Caco-2 (cell line): ENCODE measurements around the gene GPSM3. TPM values are rescaled to one million over a fixed set of nuclear protein-coding genes. Genes with fewer than 3 reads are reported as not detected.
A peak's percentile ranks its signal among the peaks of the same experiment; 100 is the strongest.
"Not testable (repeated sequence)": the region's sequence is repeated elsewhere in the genome, so short reads cannot be mapped to it uniquely, and the experiment has no call there.

Experiments
- BruUV-seq: library from RNA; stranded (reverse); fragments of 400-500 nt; replicated peaks from 2 replicates; lab custom pipeline; 2021; lab: Mats Ljungman, UMichigan
- CTCF ChIA-PET: fragments of 300-600 bp; sonication (Branson Sonifier 250); formaldehyde crosslinking; loops from one replicate; lab custom pipeline; 2022; ENCODE audit warnings: antibody characterized with exemption; lab: Charles Lee
- POLR2A ChIA-PET: fragments of 300-600 bp; sonication (Branson Sonifier 250); formaldehyde crosslinking; loops from one replicate; lab custom pipeline; 2022; ENCODE audit warnings: antibody characterized with exemption; lab: Charles Lee
- DNase-seq, 2 experiments: peaks; one replicate each; pipeline versions ENCODE4 v3.0.0 to v3.0.0-alpha.2; 2020 to 2022
- H3K27me3 ChIP-seq: replicated peaks from 2 replicates; pipeline ENCODE4 v1.6.0; 2011; ENCODE audit warnings: low read length; ENCODE audit not compliant: control insufficient read depth, insufficient read depth
- H3K36me3 ChIP-seq: 2 replicates; pipeline ENCODE4 v1.5.1; 2011; ENCODE audit warnings: low read length; ENCODE audit not compliant: control insufficient read depth, insufficient read depth
- H3K4me1 ChIP-seq: fragments of 250-450 bp; sonication (Bioruptor Pico); 2 replicates; pipeline ENCODE4 v1.5.1; 2020; ENCODE audit warnings: mild to moderate bottlenecking
- H3K4me3 ChIP-seq: 2 replicates; pipeline ENCODE4 v1.5.1; 2011; ENCODE audit warnings: low read depth, mild to moderate bottlenecking, control low read depth, low read length
- H3K9me3 ChIP-seq: fragments of 250-450 bp; sonication (Bioruptor Pico); 2 replicates; pipeline ENCODE4 v1.5.1; 2020; ENCODE audit warnings: mild to moderate bottlenecking, moderate library complexity
- H3K27ac Mint-ChIP-seq: one replicate; pipeline ENCODE4 v1.8.0; 2022; ENCODE audit warnings: mixed read lengths; ENCODE audit not compliant: unreplicated experiment
- H3K27me3 Mint-ChIP-seq: one replicate; pipeline ENCODE4 v1.8.0; 2022; ENCODE audit warnings: mixed read lengths; ENCODE audit not compliant: insufficient read depth, unreplicated experiment
- H3K36me3 Mint-ChIP-seq: one replicate; pipeline ENCODE4 v1.8.0; 2022; ENCODE audit warnings: mild to moderate bottlenecking, mixed read lengths; ENCODE audit not compliant: insufficient read depth, unreplicated experiment
- H3K4me1 Mint-ChIP-seq: one replicate; pipeline ENCODE4 v1.8.0; 2022; ENCODE audit warnings: low read depth, mixed read lengths; ENCODE audit not compliant: unreplicated experiment
- H3K4me3 Mint-ChIP-seq: one replicate; pipeline ENCODE4 v1.8.0; 2022; ENCODE audit warnings: mild to moderate bottlenecking, moderate library complexity, mixed read lengths; ENCODE audit not compliant: unreplicated experiment
- H3K9me3 Mint-ChIP-seq: one replicate; pipeline ENCODE4 v1.8.0; 2022; ENCODE audit warnings: mixed read lengths; ENCODE audit not compliant: unreplicated experiment
- CTCF ChIP-seq, 2 experiments: fragments of 200-600 bp in 1 of 2; IDR thresholded peaks; 1 replicate in 1 of 2; 2 replicates in 1 of 2; pipeline versions ENCODE4 v1.5.1 to v1.8.0; 2011 to 2022; ENCODE audit warnings: antibody characterized with exemption in 1 of 2, control low read depth in 1 of 2, inconsistent platforms in 1 of 2, low read depth in 1 of 2, low read length in 1 of 2, mild to moderate bottlenecking in 1 of 2, moderate library complexity in 1 of 2; ENCODE audit not compliant: insufficient read depth in 1 of 2, severe bottlenecking in 1 of 2, unreplicated experiment in 1 of 2
- intact Hi-C: fragments of 100-400 bp; cut with micrococcal nuclease; formaldehyde crosslinking; loops from one replicate; pipeline ENCODE4 v1.10.0; 2022; ENCODE audit not compliant: unreplicated experiment
- total RNA-seq: library from RNA; stranded (reverse); gene quantifications from 2 replicates; pipeline ENCODE4 v1.2.3, GENCODE V29; 2022

GPSM3 gene
- total RNA-seq, 1 experiment from 2014 or later: 0.41 TPM

DNA sequence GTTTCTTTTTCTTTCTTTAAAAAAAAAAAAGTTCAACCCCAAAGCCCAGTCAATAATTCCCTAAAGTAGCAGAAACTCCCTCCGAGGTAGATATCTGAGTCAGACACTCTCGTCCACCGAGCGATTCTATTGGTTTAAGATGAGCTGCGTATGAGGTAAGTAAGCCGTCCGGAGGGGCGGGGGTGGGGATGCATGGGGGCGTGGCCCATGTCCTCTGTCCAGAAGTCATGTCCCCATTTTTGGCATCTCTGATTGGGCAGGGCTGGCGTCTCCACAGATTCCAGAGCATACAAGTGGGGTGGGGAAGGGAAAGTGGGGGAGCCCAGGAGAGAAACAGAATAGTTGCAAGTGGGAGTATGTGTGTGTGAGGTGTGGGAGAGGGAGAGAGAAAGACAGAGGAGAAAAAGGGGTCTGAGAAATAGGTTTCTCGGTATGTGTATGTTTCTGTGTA is 6.7 kb downstream of the GPSM3 start:
- Mint-ChIP-seq H3K36me3 (peaks cover 56% of the 10 kb centered on the region), H3K4me1 (peaks cover 24% of the 10 kb centered on the region), H3K27ac (peak overlapping the region; percentile 29)
- BruUV-seq, H3K4me3 Mint-ChIP-seq, H3K9me3 ChIP-seq, H3K4me3 ChIP-seq, H3K36me3 ChIP-seq, intact Hi-C loops, H3K27me3 ChIP-seq, H3K9me3 Mint-ChIP-seq, H3K27me3 Mint-ChIP-seq, DNase-seq: not testable (repeated sequence)
- ChIA-PET POLR2A (interaction anchor here (2.1 kb wide), 1 partner anchor 10 kb away, joined by 7 read pairs; no protein-coding TSS in a partner anchor), CTCF (interaction anchor here (0.6 kb wide), 1 partner anchor 15 kb away, joined by 3 read pairs; no protein-coding TSS in a partner anchor)
- peaks cover 20% of the 10 kb centered on the region for H3K4me1 ChIP-seq

DNA sequence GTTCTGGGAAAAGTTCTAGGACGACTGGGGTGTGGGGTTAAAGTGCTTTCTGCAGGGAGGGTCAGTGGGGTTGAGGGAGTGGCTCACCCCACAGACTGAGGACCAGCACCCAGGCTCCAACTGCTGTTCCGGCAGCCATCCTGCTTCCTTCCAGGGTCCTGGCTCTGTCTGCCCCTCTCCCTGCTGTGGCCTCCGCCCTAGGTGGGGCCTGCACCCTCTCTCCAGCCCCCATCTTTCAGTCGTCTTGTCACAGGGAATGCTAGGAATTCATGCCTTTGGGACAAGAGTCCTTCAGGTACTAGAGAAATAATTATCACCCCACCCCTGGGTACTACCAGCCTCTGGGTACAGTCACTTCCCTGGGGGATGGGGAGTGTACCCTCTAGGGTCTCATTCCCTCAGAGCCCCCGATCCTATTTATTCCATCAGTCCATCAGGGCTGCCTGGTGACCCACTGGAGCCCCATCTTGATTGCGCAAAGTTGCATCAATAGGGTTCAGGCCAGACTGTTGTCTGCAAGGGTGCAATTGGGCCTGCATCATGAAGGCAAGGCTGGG is 8.3 kb downstream of the GPSM3 start, which contains the start of gene AGER:
Gene AGER (minus strand): TSS at position 170 of the 557 bp plus-strand sequence. CDS start 31 bp downstream, at position 139.
- Histone ChIP-seq H3K9me3 (no peaks in the 10 kb centered on the region), H3K4me3 (no peak within 1 kb of the TSS), H3K4me1 (peaks cover 18% of the 10 kb centered on the region), H3K27me3 (no peaks in the 10 kb centered on the region), H3K36me3 (peaks cover 3% of the 10 kb centered on the region)
- peak within 1 kb of the TSS; percentile 58 for H3K27ac Mint-ChIP-seq
- intact Hi-C loops: no loop called here
- peaks cover 58% of the 10 kb centered on the region for H3K36me3 Mint-ChIP-seq
- TF ChIP-seq CTCF (IDR thresholded peaks at IDR 0.05; ENCODE audit: insufficient read depth in 1 of 2, low read depth in 1 of 2, low read length in 1 of 2, severe bottlenecking in 1 of 2, unreplicated experiment in 1 of 2): no peak
- no peak for DNase-seq
- no peaks in the 10 kb centered on the region for H3K9me3 Mint-ChIP-seq
- peaks cover 33% of the 10 kb centered on the region for H3K4me1 Mint-ChIP-seq
- no peak within 1 kb of the TSS for H3K4me3 Mint-ChIP-seq
- H3K27me3 Mint-ChIP-seq: no peaks in the 10 kb centered on the region
- ChIA-PET POLR2A (no interaction called here), CTCF (no interaction called here)
- BruUV-seq: no TSS peak

GRCh38 chr6:32183483-32184083 is 8.9 kb downstream of the GPSM3 start:
- peaks cover 33% of the 10 kb centered on the region for H3K4me1 Mint-ChIP-seq
- intact Hi-C loops: no loop called here
- H3K9me3 ChIP-seq: no peaks in the 10 kb centered on the region
- H3K27me3 Mint-ChIP-seq: no peaks in the 10 kb centered on the region
- H3K4me1 ChIP-seq: peaks cover 12% of the 10 kb centered on the region
- TF ChIP-seq CTCF (IDR thresholded peaks at IDR 0.05; ENCODE audit: insufficient read depth in 1 of 2, low read depth in 1 of 2, low read length in 1 of 2, severe bottlenecking in 1 of 2, unreplicated experiment in 1 of 2): no peak
- BruUV-seq: no TSS peak
- DNase-seq: no peak
- H3K9me3 Mint-ChIP-seq: no peaks in the 10 kb centered on the region
- ChIA-PET CTCF (no interaction called here), POLR2A (no interaction called here)
- no peaks in the 10 kb centered on the region for H3K27me3 ChIP-seq
- peaks cover 61% of the 10 kb centered on the region for H3K36me3 Mint-ChIP-seq
- H3K4me3 Mint-ChIP-seq: no peak overlapping the region
- H3K36me3 ChIP-seq: peaks cover 3% of the 10 kb centered on the region
- peak overlapping the region; percentile 58 for H3K27ac Mint-ChIP-seq
- no peak overlapping the region for H3K4me3 ChIP-seq
